Spleen (tissue), 11 donors: ENCODE data around the gene MEGF6. TPM values are rescaled to one million over a fixed set of nuclear protein-coding genes. Genes with fewer than 3 reads are reported as not detected.

Experiments used
- DNase-seq: peaks from one replicate; pipeline ENCODE4 v3.0.0-alpha.2; 2020
- H3K27ac ChIP-seq, 8 donors: fragments of 200-600 bp; sonication (generic) in 7 of 8; 1 replicate in 4 of 8; 2 replicates in 4 of 8; pipeline versions ENCODE4 v1.5.0 to v1.8.0; 2016 to 2021; ENCODE audit warnings: inconsistent platforms in 4 of 8, mild to moderate bottlenecking in 4 of 8, moderate library complexity in 1 of 8
- H3K27me3 ChIP-seq, 7 donors: fragments of 200-600 bp; sonication (generic) in 6 of 7; replicated peaks in 1 of 7; 1 replicate in 4 of 7; 2 replicates in 3 of 7; pipeline versions ENCODE4 v1.5.0 to v1.8.0; 2016 to 2021; ENCODE audit warnings: inconsistent platforms in 3 of 7, mild to moderate bottlenecking in 1 of 7
- H3K36me3 ChIP-seq, 6 donors: fragments of 200-600 bp; sonication (generic) in 5 of 6; 1 replicate in 4 of 6; 2 replicates in 2 of 6; pipeline versions ENCODE4 v1.5.0 to v1.8.0; 2016 to 2021; ENCODE audit warnings: inconsistent platforms in 2 of 6
- H3K4me1 ChIP-seq, 6 donors: fragments of 200-600 bp; sonication (generic) in 5 of 6; 1 replicate in 3 of 6; 2 replicates in 3 of 6; pipeline versions ENCODE4 v1.5.0 to v1.8.0; 2016 to 2021; ENCODE audit warnings: inconsistent platforms in 3 of 6
- H3K4me3 ChIP-seq, 8 donors: fragments of 200-600 bp; sonication (generic) in 7 of 8; 1 replicate in 4 of 8; 2 replicates in 4 of 8; pipeline versions ENCODE4 v1.5.0 to v1.8.0; 2016 to 2021; ENCODE audit warnings: inconsistent platforms in 4 of 8, mild to moderate bottlenecking in 4 of 8, moderate library complexity in 2 of 8
- H3K9me3 ChIP-seq, 8 donors: fragments of 200-600 bp; sonication (generic) in 7 of 8; 1 replicate in 4 of 8; 2 replicates in 4 of 8; pipeline versions ENCODE4 v1.5.0 to v1.8.0; 2016 to 2021; ENCODE audit warnings: inconsistent platforms in 4 of 8
- CTCF ChIP-seq, 11 experiments: fragments of 200-600 bp in 7 of 11; fragments of 450-650 bp in 4 of 11; sonication (generic) in 4 of 11; IDR thresholded peaks in 8 of 11; conservative IDR thresholded peaks in 3 of 11; 1 replicate in 7 of 11; 2 replicates in 4 of 11; pipeline versions ENCODE4 v1.4.0 to v1.8.0; 2016 to 2021; ENCODE audit warnings: antibody characterized with exemption in 11 of 11, inconsistent platforms in 4 of 11, mild to moderate bottlenecking in 1 of 11
- POLR2A ChIP-seq, 3 donors: fragments of 450-650 bp; IDR thresholded peaks; one replicate each; pipeline ENCODE4 v1.5.1; 2017; ENCODE audit warnings: antibody characterized with exemption in 3 of 3, mild to moderate bottlenecking in 1 of 3
- POLR2AphosphoS5 ChIP-seq, 3 donors: sonication (generic); formaldehyde crosslinking; IDR thresholded peaks; one replicate each; pipeline ENCODE4 v1.5.1; 2017; ENCODE audit warnings: antibody characterized with exemption in 3 of 3
- WGBS, 5 donors: extraction: QIAGEN DNeasy Blood & Tissue Kit in 3 of 5; methylation state at CpG; one replicate each; pipeline versions ENCODE4 v1.1.5 to v1.1.7; 2013 to 2018; 5-methylcytosine and 5-hydroxymethylcytosine counted together
- intact Hi-C: fragments of 100-400 bp; cut with DNase I; formaldehyde crosslinking; loops from one replicate; pipeline ENCODE4 v1.15.0; 2023; ENCODE audit warnings: low total_unique reads
- polyA plus RNA-seq, 3 donors: library from polyadenylated mRNA; stranded (reverse); fragments of 200-250 nt; gene quantifications; one replicate each; pipeline ENCODE4 v1.2.1, GENCODE V29; 2013
- total RNA-seq, 7 donors: library from RNA; depleted of rRNA in 3 of 7; stranded (reverse); fragments of >200 nt in 3 of 7; fragmentation: NEBNext Ultra II Directional in 4 of 7; extraction: Animal tissue kit (Norgen Biotek cat#: 25700) in 4 of 7; gene quantifications; one replicate each; pipeline versions ENCODE4 v1.1.0 to v1.2.1, GENCODE V29; 2016 to 2021
- donor health status: healthy with polysubstance abuse.
- donor health status: DM: no; HTN: no; CAD: no; lungs with moderate emphysema.
- donor health status: DM: no; HTN: no; CAD: no.
- donor health status: Bipolar disorder and iron deficiency.
- donor health status: healthy.
- donor health status: DM: no; HTN: no; CAD: no.
- donor health status: DM: yes; HTN: yes; CAD: no.

The MEGF6 gene
- total and polyA plus RNA-seq, 10 donors = 8.7 to 39.5 (median 20.3) TPM

- H3K4me3 ChIP-seq = no peak overlapping the region
- no peaks in the 10 kb centered on the region for H3K9me3 ChIP-seq
- H3K27me3 ChIP-seq = peaks cover 0 to under 1% (median 0%) of the 10 kb centered on the region in 7 donors
- H3K27ac ChIP-seq = no peak overlapping the region
- peaks cover 1 to 10% (median 5%) of the 10 kb centered on the region in 6 donors for H3K4me1 ChIP-seq
- 79 to 92% (median 88%) methylated on average over 17 to 20 of the region's 20 CpGs for WGBS, 5 donors
- intact Hi-C loops = no loop called here
- H3K36me3 ChIP-seq = peaks cover 0 to 37% (median 0%) of the 10 kb centered on the region in 6 donors
- TF ChIP-seq POLR2A (IDR thresholded peaks at IDR 0.05) (no peak), CTCF (IDR thresholded peaks at IDR 0.05 in 8 of 11, conservative IDR thresholded peaks at IDR 0.05 in 3 of 11) (no peak), POLR2AphosphoS5 (IDR thresholded peaks at IDR 0.05) (no peak)
- no peak for DNase-seq
These were observed 86.6 kb downstream of the MEGF6 start for GRCh38 chr1:3524556-3525203.

DNA sequence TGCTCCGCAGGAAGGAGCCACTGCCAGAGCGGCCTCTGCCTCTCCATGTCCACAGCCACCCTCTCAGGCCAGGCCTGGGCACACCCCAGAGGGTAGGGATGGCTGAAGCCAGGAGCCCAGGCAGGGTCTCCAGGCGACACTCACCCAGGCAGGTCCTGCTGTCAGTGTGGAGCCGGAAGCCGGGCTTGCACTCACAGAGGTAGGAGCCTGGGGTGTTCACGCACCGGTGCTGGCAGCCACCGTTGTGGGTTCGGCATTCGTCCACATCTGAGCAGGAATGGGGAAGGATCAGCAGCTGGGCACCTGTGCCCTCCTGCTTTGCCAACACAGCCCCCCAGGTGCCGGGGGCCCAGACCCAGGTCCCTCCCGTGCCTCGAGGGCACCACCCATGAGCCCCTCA, 87.3 kb downstream of the MEGF6 start:
- H3K4me1 ChIP-seq = peaks cover 0 to 3% (median under 1%) of the 10 kb centered on the region in 6 donors
- no peak for TF ChIP-seq POLR2A (IDR thresholded peaks at IDR 0.05)
- no peak for TF ChIP-seq POLR2AphosphoS5 (IDR thresholded peaks at IDR 0.05)
- no peak for TF ChIP-seq CTCF (IDR thresholded peaks at IDR 0.05 in 8 of 11, conservative IDR thresholded peaks at IDR 0.05 in 3 of 11)
- H3K9me3 ChIP-seq = no peaks in the 10 kb centered on the region
- no peak for DNase-seq
- H3K27me3 ChIP-seq = no peaks in the 10 kb centered on the region
- intact Hi-C loops = no loop called here
- H3K27ac ChIP-seq = no peak overlapping the region
- H3K36me3 ChIP-seq = peaks cover 0 to 41% (median 0%) of the 10 kb centered on the region in 6 donors
- 88 to 97% (median 93%) methylated on average over 11 to 13 of the region's 13 CpGs; no CpG with 5 or more reads in 1 of the 5 donors for WGBS, 5 donors
- H3K4me3 ChIP-seq = no peak overlapping the region

- H3K27ac ChIP-seq = no peak overlapping the region
- DNase-seq = no peak
- peaks cover 0 to 41% (median 0%) of the 10 kb centered on the region in 6 donors for H3K36me3 ChIP-seq
- no peak overlapping the region for H3K4me3 ChIP-seq
- H3K27me3 ChIP-seq = no peaks in the 10 kb centered on the region
- WGBS, 5 donors = 84 to 94% (median 88%) methylated on average over 10 to 19 of the region's 19 CpGs
- no peak for TF ChIP-seq POLR2A (IDR thresholded peaks at IDR 0.05)
- no peak for TF ChIP-seq CTCF (IDR thresholded peaks at IDR 0.05 in 8 of 11, conservative IDR thresholded peaks at IDR 0.05 in 3 of 11)
- no peak for TF ChIP-seq POLR2AphosphoS5 (IDR thresholded peaks at IDR 0.05)
- H3K9me3 ChIP-seq = peaks cover 0 to 5% (median 0%) of the 10 kb centered on the region in 8 donors
- intact Hi-C loops = no loop called here
- H3K4me1 ChIP-seq = no peaks in the 10 kb centered on the region
These were observed 88.6 kb downstream of the MEGF6 start for GRCh38 chr1:3522564-3523265.

- no peaks in the 10 kb centered on the region for H3K27me3 ChIP-seq
- TF ChIP-seq POLR2AphosphoS5 (IDR thresholded peaks at IDR 0.05) (no peak), POLR2A (IDR thresholded peaks at IDR 0.05) (no peak), CTCF (IDR thresholded peaks at IDR 0.05 in 8 of 11, conservative IDR thresholded peaks at IDR 0.05 in 3 of 11) (no peak)
- H3K4me3 ChIP-seq = no peak overlapping the region
- WGBS, 5 donors = 92 to 96% (median 94%) methylated on average over 8 to 13 of the region's 13 CpGs
- intact Hi-C loops = no loop called here
- no peaks in the 10 kb centered on the region for H3K4me1 ChIP-seq
- H3K36me3 ChIP-seq = peaks cover 0 to 41% (median 0%) of the 10 kb centered on the region in 6 donors
- peaks cover 0 to 5% (median 0%) of the 10 kb centered on the region in 8 donors for H3K9me3 ChIP-seq
- no peak overlapping the region for H3K27ac ChIP-seq
- no peak for DNase-seq
These were observed 89.2 kb downstream of the MEGF6 start for GRCh38 chr1:3522112-3522511.
